Lower leg skin (tissue), 3 donors: ENCODE measurements around the gene PTGES2.
"Not testable (repeated sequence)": the region's sequence is repeated elsewhere in the genome, so short reads cannot be mapped to it uniquely, and the experiment has no call there.

ENCODE experiments used
- POLR2A ChIP-seq, 2 donors: fragments of 450-650 bp; IDR thresholded peaks; one replicate each; pipeline ENCODE4 v1.6.1; 2016 to 2017; ENCODE audit warnings: antibody characterized with exemption in 2 of 2, mild to moderate bottlenecking in 1 of 2, moderate library complexity in 1 of 2
- TF ChIP-seq, protein P1 (sequence below), 3 donors: fragments of 450-650 bp; IDR thresholded peaks; one replicate each; pipeline ENCODE4 v1.5.1; 2016; ENCODE audit warnings: antibody characterized with exemption in 3 of 3, mild to moderate bottlenecking in 3 of 3, moderate library complexity in 2 of 3

DNA sequence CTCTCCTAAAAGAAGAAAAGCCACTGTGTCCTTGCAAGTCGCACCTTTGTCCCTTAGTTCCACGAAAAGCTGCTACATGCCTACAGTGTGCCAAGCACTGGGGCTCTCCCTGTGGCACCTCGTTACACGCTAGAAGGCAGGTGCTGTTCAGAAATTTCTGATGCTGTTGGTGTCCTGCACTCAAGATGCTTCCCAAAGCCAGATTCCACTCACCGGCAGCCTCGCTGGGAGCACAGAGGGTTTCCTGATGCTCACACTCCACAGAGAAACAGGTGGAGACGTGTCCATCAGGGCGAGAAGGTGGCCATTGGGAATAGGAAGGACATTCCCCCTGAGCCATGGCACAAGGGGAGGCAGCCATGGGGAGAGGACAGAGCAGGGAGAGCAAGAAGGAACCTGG lies 3.8 kb upstream of the PTGES2 start:
- TF ChIP-seq, protein P1, sequence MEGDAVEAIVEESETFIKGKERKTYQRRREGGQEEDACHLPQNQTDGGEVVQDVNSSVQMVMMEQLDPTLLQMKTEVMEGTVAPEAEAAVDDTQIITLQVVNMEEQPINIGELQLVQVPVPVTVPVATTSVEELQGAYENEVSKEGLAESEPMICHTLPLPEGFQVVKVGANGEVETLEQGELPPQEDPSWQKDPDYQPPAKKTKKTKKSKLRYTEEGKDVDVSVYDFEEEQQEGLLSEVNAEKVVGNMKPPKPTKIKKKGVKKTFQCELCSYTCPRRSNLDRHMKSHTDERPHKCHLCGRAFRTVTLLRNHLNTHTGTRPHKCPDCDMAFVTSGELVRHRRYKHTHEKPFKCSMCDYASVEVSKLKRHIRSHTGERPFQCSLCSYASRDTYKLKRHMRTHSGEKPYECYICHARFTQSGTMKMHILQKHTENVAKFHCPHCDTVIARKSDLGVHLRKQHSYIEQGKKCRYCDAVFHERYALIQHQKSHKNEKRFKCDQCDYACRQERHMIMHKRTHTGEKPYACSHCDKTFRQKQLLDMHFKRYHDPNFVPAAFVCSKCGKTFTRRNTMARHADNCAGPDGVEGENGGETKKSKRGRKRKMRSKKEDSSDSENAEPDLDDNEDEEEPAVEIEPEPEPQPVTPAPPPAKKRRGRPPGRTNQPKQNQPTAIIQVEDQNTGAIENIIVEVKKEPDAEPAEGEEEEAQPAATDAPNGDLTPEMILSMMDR (IDR thresholded peaks at IDR 0.05), result not testable (repeated sequence)
- TF ChIP-seq POLR2A (IDR thresholded peaks at IDR 0.05), result not testable (repeated sequence)
